Activated B cell treated with CpG ODN at 0.5 μM for 24 hours (primary cell): ENCODE data around the gene HOXD11. TPM values are rescaled to one million over a fixed set of nuclear protein-coding genes. Genes with fewer than 3 reads are reported as not detected.

Source experiments
- ATAC-seq: fragments of 200-7000 bp; cut with Tn5 transposase; one replicate; pipeline ENCODE4 v1.10.0; 2021; ENCODE audit warnings: low read depth, mild to moderate bottlenecking, moderate library complexity
- CTCF ChIA-PET: fragments of 350-600 bp; sonication (Branson Sonifier 250); formaldehyde crosslinking; loops from one replicate; lab custom pipeline; 2021; ENCODE audit warnings: antibody characterized with exemption; lab: Charles Lee
- POLR2A ChIA-PET: fragments of 350-600 bp; sonication (Branson Sonifier 250); formaldehyde crosslinking; loops from one replicate; lab custom pipeline; 2021; ENCODE audit warnings: antibody characterized with exemption; lab: Charles Lee
- DNase-seq: peaks from one replicate; pipeline ENCODE4 v3.0.0; 2022
- H3K27ac Mint-ChIP-seq: one replicate; pipeline ENCODE4 v1.8.0; 2020; ENCODE audit warnings: mixed read lengths
- H3K27me3 Mint-ChIP-seq: one replicate; pipeline ENCODE4 v1.8.0; 2021; ENCODE audit warnings: mixed read lengths
- H3K36me3 Mint-ChIP-seq: one replicate; pipeline ENCODE4 v1.8.0; 2021; ENCODE audit warnings: low read depth, mixed read lengths
- H3K4me1 Mint-ChIP-seq: one replicate; pipeline ENCODE4 v1.8.0; 2021; ENCODE audit warnings: mixed read lengths
- H3K4me3 Mint-ChIP-seq: one replicate; pipeline ENCODE4 v1.8.0; 2020; ENCODE audit warnings: mild to moderate bottlenecking, mixed read lengths
- H3K9me3 Mint-ChIP-seq: one replicate; pipeline ENCODE4 v1.8.0; 2020; ENCODE audit warnings: mixed read lengths
- intact Hi-C: fragments of 100-400 bp; cut with micrococcal nuclease; formaldehyde crosslinking; loops from one replicate; pipeline ENCODE4 v1.15.1; 2024
- total RNA-seq: library from RNA; stranded (reverse); gene quantifications from 2 replicates; pipeline ENCODE4 v1.2.3, GENCODE V29; 2022
- TF ChIP-seq, protein P1 (sequence below): fragments of 200-600 bp; IDR thresholded peaks from one replicate; pipeline ENCODE4 v1.8.0; 2022; ENCODE audit warnings: antibody characterized with exemption, mild to moderate bottlenecking

Gene HOXD11
- total RNA-seq, 1 donor from 2014 or later, result not detected

- no peak for DNase-seq
- H3K27ac Mint-ChIP-seq, result no peak overlapping the region
- ATAC-seq, result no peak
- H3K4me3 Mint-ChIP-seq, result no peak overlapping the region
- peaks cover 72% of the 10 kb centered on the region for H3K27me3 Mint-ChIP-seq
- TF ChIP-seq, protein P1, sequence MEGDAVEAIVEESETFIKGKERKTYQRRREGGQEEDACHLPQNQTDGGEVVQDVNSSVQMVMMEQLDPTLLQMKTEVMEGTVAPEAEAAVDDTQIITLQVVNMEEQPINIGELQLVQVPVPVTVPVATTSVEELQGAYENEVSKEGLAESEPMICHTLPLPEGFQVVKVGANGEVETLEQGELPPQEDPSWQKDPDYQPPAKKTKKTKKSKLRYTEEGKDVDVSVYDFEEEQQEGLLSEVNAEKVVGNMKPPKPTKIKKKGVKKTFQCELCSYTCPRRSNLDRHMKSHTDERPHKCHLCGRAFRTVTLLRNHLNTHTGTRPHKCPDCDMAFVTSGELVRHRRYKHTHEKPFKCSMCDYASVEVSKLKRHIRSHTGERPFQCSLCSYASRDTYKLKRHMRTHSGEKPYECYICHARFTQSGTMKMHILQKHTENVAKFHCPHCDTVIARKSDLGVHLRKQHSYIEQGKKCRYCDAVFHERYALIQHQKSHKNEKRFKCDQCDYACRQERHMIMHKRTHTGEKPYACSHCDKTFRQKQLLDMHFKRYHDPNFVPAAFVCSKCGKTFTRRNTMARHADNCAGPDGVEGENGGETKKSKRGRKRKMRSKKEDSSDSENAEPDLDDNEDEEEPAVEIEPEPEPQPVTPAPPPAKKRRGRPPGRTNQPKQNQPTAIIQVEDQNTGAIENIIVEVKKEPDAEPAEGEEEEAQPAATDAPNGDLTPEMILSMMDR, result no peak
- POLR2A ChIA-PET, result no interaction called here
- peaks cover 3% of the 10 kb centered on the region for H3K4me1 Mint-ChIP-seq
- no peaks in the 10 kb centered on the region for H3K9me3 Mint-ChIP-seq
- intact Hi-C loops, result no loop called here
- H3K36me3 Mint-ChIP-seq, result no peaks in the 10 kb centered on the region
- CTCF ChIA-PET, result no interaction called here
These were observed 38.7 kb upstream of the HOXD11 start for GRCh38 chr2:176068419-176068832.

DNA sequence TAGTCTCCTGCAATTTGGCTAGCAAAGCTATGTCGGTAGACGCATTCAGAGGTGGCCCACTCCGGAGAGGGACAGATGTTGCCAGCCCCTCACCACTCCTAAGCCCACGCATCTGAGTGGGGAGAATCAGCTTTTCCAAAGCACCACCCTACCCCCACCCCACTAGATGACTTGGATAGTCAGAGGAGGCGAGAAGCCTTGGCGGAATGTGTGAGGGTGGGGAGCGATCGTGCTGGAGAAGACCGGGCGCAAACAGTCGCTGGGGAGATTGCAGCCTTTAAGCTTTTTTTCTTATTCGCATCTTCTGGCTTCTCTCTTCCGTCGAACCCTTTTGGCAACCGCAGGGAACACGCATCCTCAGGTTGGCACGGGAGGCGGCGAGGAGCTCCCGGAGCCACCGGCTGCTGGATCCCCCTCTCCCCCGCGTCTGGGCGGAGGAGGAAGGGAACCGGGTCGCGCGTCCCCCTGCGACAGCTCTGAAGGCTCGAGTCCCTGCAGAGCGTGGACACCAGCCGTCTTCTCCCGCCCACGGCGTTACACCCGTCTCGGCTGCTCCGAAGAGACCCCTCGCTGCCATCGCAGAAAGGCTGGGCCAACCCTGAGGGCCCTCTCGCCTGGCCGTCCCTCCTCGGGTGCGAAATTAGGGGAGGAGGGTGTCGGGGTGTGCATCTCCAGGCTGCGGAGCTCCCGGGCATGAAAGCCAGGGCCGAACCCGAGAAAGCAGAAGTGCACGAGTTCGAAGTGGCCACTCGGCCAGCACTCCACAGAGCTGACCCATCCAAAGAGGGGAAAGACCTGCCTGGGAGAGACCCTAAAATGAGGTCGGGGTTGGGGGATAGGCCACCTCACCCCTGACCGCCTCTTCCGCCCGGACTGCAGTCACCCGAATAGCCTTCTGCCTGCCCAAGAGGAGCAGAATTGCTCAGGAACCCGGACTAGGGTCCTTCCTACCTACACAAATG lies 35.5 kb upstream of the HOXD11 start:
- ChIA-PET POLR2A (no interaction called here), CTCF (no interaction called here)
- DNase-seq (no peak), ATAC-seq (no peak)
- peaks cover 3% of the 10 kb centered on the region for H3K4me1 Mint-ChIP-seq
- peaks cover 78% of the 10 kb centered on the region for H3K27me3 Mint-ChIP-seq
- TF ChIP-seq, protein P1, result no peak
- no peak overlapping the region for H3K4me3 Mint-ChIP-seq
- H3K27ac Mint-ChIP-seq, result no peak overlapping the region
- no peaks in the 10 kb centered on the region for H3K36me3 Mint-ChIP-seq
- intact Hi-C loops, result no loop called here
- H3K9me3 Mint-ChIP-seq, result no peaks in the 10 kb centered on the region

DNA sequence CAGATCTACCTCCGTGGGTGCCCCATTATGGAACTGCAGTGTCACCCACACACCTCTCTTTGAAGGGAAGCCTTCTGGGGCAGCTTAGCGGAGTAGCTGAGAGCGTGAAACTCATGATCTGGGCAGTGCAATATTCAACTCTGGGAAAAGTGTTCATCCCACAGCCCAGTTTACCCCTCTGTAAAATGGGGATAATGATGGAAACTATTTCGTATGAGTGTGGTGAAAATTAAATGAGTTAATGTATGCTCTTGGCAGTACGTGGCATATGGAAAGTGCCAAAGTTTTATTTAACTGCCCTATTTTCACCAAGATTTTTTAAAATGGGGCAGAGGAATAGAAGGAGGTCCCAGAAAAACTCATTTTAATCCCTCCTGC lies 34.8 kb upstream of the HOXD11 start:
- DNase-seq, result no peak
- intact Hi-C loops, result no loop called here
- CTCF ChIA-PET, result no interaction called here
- Mint-ChIP-seq H3K36me3 (no peaks in the 10 kb centered on the region), H3K27ac (no peak overlapping the region), H3K4me1 (peaks cover 3% of the 10 kb centered on the region), H3K9me3 (no peaks in the 10 kb centered on the region), H3K27me3 (peaks cover 79% of the 10 kb centered on the region), H3K4me3 (no peak overlapping the region)
- ATAC-seq, result no peak
- POLR2A ChIA-PET, result no interaction called here
- TF ChIP-seq, protein P1, result no peak

GRCh38 chr2:176072951-176073904 lies 33.9 kb upstream of the HOXD11 start:
- Mint-ChIP-seq H3K27ac (no peak overlapping the region), H3K4me3 (no peak overlapping the region), H3K9me3 (no peaks in the 10 kb centered on the region), H3K4me1 (no peaks in the 10 kb centered on the region), H3K27me3 (peaks cover 73% of the 10 kb centered on the region), H3K36me3 (no peaks in the 10 kb centered on the region)
- DNase-seq, result no peak
- TF ChIP-seq, protein P1, result no peak
- intact Hi-C loops, result no loop called here
- ATAC-seq, result no peak
- ChIA-PET POLR2A (no interaction called here), CTCF (no interaction called here)
